ENCODE results near the gene CKAP5.
"Not testable (repeated sequence)": the region's sequence is repeated elsewhere in the genome, so short reads cannot be mapped to it uniquely, and the experiment has no call there.

Gene CKAP5

DNA sequence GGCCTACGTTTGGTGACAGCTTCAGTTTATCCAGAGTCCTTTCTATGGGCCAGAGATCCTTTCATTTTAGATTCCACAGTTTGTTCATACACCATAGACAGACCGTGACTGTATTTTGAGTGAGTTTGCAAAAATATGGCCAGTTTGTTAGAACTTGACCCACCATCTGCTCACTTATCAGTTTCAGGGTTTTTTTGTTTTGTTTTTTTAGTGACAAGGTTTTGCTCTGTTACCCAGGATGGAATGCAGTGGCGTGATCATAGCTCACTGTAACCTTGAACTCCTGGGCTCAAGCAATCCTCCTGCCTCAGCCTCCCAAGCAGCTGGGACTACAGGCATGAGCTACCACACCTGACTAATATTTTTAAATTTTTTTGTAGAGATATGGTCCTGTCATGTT, 9.1 kb upstream of the CKAP5 start:
- no peak for DNase-seq (ENCODE audit: low read depth, low spot score)

GRCh38 chr11:46850829-46851380, 4.8 kb upstream of the CKAP5 start:
- DNase-seq (ENCODE audit: low read depth, low spot score): no peak

DNA sequence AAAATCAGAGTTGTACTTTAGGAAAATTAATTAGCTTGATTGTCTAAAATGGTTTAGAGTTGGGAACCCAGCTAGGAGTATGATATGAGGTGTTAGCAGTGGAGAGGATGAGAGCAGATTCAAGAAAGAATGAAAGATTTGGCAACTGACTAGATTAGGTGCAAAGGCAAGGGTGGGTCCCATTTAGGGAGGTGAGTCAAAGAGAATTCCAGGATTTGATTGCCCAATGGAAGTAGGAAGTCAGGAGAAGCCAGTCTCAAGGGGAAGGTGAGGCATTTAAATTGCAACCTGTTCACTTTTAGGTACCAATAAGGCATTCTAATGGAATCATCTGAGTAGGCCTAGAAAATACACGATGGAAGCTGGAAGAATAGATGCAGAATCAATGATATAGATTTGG, 3.6 kb upstream of the CKAP5 start:
- no peak for DNase-seq (ENCODE audit: low read depth, low spot score)

GRCh38 chr11:46846510-46846830, 390 bp upstream of the CKAP5 start:
- DNase-seq (ENCODE audit: low read depth, low spot score): no peak

DNA sequence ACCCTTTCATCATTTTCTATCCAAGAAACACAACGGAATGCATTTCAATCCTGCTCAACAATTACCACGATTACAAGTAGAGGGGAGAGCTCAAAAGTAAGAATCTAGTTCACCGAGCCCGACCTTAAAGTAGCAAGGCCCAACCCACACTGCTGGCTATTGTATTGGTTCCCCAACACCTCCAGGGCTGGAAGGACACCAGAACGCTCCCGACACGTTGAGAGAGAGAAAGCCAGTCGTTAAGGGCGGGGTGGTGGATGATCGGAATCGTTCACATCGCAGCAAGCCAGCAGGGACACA, 690 bp downstream of the CKAP5 start:
- no peak for DNase-seq (ENCODE audit: low read depth, low spot score)

DNA sequence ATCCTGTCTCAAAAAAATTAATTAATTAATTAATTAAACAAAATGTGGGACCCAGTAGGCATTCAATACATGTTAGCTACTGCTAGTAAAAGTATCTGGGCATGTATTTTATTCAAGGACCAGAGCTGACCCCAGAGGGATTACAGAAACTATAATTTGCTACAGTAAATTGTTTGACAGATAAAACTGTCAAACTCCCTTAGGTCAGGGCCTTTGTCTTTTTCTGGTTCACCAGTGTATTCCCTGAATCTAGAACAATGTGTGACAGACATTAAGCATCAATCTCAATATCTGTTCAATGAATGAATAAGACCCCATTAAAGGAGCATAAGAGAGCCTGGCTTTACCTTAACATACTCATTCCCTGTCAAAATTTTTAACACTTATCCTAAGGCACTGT, 6.0 kb downstream of the CKAP5 start:
- DNase-seq (ENCODE audit: low read depth, low spot score): no peak

DNA sequence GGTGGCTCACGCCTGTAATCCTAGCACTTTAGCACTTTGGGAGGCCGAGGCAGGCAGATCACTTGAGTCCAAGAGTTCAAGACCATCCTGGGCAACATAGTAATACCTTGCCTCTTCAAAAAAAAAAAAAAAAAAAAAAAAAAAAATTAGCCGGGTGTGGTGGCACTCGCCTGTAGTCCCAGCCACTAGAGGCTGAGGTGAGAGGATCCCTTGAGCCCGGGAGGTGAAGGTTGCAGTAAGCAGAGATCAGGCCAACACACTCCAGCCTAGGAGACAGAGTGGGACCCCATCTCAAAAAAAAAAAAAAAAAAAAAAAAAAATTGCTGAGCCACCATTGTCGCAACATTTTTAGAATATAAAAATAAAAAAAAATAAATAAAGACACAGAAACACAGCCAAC, 7.6 kb downstream of the CKAP5 start:
- DNase-seq (ENCODE audit: low read depth, low spot score): no peak

- no peak for DNase-seq (ENCODE audit: low read depth, low spot score)
These were observed 8.2 kb downstream of the CKAP5 start for GRCh38 chr11:46837860-46838259.

DNA sequence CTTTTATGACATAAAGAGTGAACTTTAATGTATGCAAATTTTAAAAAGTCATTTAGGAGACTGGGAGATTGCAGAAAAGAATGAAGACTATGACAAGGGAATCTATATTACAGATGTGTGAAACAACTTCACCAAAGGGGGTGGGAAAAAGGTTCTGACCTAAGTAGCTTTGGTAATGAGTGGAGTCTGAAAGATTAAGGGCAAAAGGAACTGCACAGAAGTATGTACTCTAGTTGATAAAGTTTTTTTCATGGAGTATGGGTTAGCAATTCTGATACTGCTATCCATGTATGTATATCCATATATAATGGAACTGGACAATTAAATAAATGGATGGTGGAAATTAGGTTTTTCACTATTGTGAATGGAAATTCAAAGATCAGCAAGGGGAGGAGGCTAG, 9.2 kb downstream of the CKAP5 start:
- DNase-seq (ENCODE audit: low read depth, low spot score): no peak

GRCh38 chr11:46836431-46836830, 9.6 kb downstream of the CKAP5 start:
- no peak for DNase-seq (ENCODE audit: low read depth, low spot score)

- DNase-seq (ENCODE audit: low read depth, low spot score): no peak
These were observed 10.2 kb downstream of the CKAP5 start for GRCh38 chr11:46835897-46836296.

- no peak for DNase-seq (ENCODE audit: low read depth, low spot score)
These were observed 11.3 kb downstream of the CKAP5 start for GRCh38 chr11:46834821-46835220.

DNA sequence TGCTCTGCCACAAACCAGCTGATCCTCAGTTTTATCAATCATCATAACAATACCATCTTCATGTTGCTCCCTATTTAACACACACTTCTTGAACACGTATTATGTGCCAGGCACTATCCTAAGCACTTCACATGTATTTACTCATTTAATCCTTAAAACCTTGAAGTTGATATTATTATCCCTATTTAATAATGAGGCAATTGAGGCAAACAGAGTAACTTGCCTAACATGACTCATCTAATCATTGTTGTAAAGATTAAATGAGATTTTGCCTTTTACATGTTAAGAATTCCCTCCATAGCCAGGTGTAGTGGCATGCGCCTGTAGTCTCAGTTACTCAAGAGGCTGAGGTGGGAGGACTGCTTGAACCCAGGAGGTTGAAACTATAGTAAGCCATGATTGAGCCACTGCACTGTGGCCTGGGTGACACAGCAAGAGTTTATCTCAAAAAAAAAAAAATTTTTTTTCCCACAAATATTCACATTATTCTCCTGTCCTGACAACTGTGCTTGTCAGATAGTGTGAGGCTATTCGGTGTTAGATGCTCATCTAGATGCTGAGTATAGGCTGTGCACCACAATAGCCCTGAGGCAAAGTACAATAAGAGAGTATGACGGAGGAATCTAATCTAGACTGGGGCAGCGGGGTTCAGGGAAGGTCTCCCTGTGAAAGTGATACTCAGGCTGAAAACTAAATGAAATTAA, 13.4 kb downstream of the CKAP5 start:
- DNase-seq (ENCODE audit: low read depth, low spot score): no peak

GRCh38 chr11:46827995-46828394, 18.1 kb downstream of the CKAP5 start:
- DNase-seq (ENCODE audit: low read depth, low spot score): no peak

GRCh38 chr11:46826310-46827044, 19.6 kb downstream of the CKAP5 start:
- DNase-seq (ENCODE audit: low read depth, low spot score): peak; percentile 51

DNA sequence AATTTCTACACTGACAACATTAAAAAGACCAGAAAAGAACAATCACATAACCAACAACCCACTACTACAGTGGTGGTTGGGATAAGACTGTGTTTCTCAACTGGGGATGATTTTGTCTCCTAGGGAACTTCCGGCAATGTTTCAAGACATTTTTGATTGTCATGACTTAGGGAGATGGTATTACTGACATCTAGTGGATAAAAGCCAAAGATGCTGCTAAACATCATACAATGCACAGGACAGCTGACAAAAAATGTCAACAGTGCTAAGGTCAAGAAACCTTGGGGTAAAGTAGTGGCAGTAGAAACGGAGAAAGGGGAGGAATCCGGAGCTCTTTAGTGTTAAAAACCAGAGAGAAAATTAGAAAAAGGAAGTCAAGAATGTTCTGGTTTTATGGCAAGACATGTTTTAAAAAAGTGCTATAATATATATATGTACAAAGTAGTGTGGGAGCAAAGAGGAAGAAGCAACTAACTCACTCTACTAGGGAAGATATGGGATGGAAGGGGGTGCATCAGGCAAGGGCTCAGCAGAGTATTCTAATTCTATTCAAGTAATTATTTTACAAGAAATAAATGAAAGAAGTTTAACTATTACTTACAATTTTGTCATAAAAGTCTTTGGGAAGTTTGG, 37.2 kb downstream of the CKAP5 start:
- no peak for DNase-seq (ENCODE audit: low read depth, low spot score)

DNA sequence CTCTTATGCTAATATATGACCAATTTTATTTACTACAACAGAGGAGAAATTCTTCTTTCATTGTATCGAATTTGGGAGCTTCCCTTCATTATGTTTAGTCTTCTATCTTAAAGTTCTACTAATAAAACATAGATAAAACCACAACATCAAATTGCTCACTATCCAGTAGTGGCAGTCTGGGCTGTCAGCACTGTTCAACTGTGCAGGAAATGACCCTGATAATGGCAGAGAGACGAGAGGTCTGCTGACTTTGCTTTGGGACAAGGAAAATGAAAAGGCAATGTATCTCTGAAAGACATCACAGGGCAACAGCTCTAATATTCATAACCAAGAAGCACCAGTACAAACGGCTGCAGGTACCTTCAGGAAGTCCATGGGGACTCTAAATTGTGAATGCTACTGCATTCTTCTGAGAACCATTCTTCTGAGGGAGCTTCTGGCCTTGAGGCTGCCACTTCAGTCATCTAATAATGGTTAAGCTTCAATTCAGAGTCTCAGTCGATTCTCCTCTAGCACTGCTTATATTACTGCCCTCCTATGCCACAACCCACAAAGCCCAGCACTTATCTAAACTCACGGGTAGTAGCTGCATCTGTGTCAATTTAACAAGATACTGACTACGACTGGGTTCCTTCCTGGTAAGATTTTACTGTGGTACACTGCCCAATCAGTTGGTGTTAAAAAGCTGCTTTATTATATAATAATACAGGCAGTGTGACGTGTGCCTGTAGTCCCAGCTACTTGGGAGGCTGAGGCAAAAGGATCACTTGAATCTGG, 44.2 kb downstream of the CKAP5 start:
- no peak for DNase-seq (ENCODE audit: low read depth, low spot score)

GRCh38 chr11:46800177-46800576, 45.9 kb downstream of the CKAP5 start:
- no peak for DNase-seq (ENCODE audit: low read depth, low spot score)

DNA sequence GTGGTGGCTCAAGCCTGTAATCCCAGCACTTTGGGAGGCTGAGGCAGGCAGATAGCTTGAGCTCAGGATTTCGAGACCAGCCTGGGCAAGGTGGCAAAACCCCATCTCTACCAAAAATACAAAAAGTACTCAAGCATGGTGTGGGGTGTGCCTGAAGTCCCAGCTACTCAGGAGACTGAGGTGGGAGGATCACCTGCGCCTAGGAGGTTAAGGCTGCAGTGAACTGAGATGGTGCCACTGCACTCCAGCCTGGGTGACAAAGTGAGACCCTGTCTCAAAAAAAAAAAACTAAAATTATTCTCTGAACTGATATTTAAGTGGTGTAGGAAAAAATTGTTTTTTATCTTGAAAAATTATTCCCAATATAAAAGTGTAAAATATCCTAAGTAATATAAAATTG, 46.4 kb downstream of the CKAP5 start:
- not testable (repeated sequence) for DNase-seq (ENCODE audit: low read depth, low spot score)

DNA sequence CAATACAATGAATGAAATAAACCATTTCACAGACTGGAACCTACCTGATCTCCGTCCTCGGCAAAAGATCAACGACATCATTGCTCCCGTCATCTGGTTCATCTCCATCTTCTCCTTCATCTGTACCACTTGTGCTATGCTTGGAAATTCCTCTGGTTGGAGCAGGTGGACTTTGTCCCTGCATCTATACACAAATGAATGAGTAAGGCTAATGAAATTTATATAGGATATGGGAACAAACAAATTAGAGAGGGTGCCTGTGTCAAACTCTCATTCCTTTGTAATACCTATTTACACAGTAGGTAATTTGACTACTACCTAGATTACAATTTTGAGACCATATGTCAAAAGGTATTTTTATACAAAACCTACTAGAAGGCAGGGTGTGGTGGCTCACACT, 67.7 kb downstream of the CKAP5 start:
- DNase-seq (ENCODE audit: low read depth, low spot score): no peak

DNA sequence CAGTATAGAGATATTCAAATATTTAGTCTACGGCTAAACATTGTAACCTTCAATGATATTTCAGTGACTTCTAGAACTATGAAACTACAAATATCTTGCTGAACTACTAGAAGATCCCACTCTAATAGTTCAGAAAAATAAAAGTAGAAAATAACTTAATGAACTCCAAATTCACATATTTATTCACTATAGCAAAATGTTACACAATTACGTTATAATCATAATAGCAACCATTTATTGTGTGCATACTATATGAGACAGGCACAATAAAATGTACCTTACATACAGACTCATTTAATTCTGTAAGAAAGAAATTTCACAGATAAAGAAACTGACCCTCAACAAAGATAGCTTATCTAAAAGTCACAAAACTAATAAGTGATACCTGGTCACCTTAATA, 69.2 kb downstream of the CKAP5 start:
- DNase-seq (ENCODE audit: low read depth, low spot score): no peak

DNA sequence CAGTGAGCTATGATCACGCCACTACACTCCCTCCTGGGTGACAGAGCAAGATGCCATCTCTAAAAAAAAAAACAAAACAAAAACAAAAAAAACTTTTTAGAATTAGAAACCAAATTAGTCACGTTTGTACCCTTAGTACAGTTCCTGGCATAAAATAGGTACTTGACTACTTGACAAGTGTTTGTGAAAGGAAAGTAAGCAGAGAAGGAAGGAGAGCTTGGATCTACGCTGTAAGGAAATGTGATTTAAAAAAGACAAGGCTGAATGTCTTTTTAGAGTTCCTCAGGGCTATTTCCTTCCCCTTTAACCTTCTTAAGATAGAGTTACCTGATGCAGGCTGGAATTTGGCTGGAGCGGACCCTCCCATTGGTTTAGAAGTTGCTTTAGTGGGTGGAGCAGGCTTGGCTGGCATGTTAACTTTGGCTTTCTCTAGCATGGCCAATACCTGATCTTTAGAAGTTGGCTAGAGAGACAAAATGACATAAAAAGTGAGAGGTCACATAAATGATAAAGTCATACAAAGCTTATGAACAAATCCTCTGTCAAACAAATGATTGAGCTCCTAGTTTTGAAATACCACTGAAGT, 76.4 kb downstream of the CKAP5 start:
- DNase-seq (ENCODE audit: low read depth, low spot score): no peak

Measured in activated naive CD8-positive, alpha-beta T cell treated with anti-CD3 and anti-CD28 coated beads, Interleukin-2, amount 50 U/mL, for 16 hours (primary cell).